ENCODE data around the gene ABLIM3. TPM values are rescaled to one million over a fixed set of nuclear protein-coding genes. Genes with fewer than 3 reads are reported as not detected.

Gene ABLIM3
- total RNA-seq, 1 experiment from 2014 or later: 12.9 TPM

GRCh38 chr5:149202910-149203451, 61.7 kb downstream of the ABLIM3 start:
- peaks cover 2% of the 10 kb centered on the region; the same call in 1 of the 2 replicates for H3K36me3 ChIP-seq (ENCODE audit: control insufficient read depth, insufficient read depth, low read length)
- no peak overlapping the region for H3K27ac ChIP-seq (ENCODE audit: low read length)
- H3K4me1 ChIP-seq (ENCODE audit: control insufficient read depth, insufficient read depth, low read length): no peaks in the 10 kb centered on the region
- no TSS peak for BruUV-seq (replicated peaks)
- ATAC-seq (no peak), DNase-seq (ENCODE audit: low read depth, low spot score) (no peak)
- no peak overlapping the region for H3K4me3 ChIP-seq (ENCODE audit: low read depth in 2 of 2, low read length in 2 of 2)
- ChIA-PET POLR2A (no interaction called here), CTCF (no interaction called here)
- H3K9me3 ChIP-seq (ENCODE audit: control insufficient read depth, insufficient read depth, low read depth, low read length): no peaks in the 10 kb centered on the region
- TF ChIP-seq TCF7L2 (IDR thresholded peaks at IDR 0.05; ENCODE audit: low read depth, low read length): no peak
- no peak for TF ChIP-seq POLR2AphosphoS5 (IDR thresholded peaks at IDR 0.05; ENCODE audit: low read depth, low read length)
- no peak for TF ChIP-seq CTCF (IDR thresholded peaks at IDR 0.05)
- TF ChIP-seq SIN3A (IDR thresholded peaks at IDR 0.05; ENCODE audit: borderline replicate concordance, insufficient read depth, low read depth, low read length): no peak
- TF ChIP-seq, protein P1, sequence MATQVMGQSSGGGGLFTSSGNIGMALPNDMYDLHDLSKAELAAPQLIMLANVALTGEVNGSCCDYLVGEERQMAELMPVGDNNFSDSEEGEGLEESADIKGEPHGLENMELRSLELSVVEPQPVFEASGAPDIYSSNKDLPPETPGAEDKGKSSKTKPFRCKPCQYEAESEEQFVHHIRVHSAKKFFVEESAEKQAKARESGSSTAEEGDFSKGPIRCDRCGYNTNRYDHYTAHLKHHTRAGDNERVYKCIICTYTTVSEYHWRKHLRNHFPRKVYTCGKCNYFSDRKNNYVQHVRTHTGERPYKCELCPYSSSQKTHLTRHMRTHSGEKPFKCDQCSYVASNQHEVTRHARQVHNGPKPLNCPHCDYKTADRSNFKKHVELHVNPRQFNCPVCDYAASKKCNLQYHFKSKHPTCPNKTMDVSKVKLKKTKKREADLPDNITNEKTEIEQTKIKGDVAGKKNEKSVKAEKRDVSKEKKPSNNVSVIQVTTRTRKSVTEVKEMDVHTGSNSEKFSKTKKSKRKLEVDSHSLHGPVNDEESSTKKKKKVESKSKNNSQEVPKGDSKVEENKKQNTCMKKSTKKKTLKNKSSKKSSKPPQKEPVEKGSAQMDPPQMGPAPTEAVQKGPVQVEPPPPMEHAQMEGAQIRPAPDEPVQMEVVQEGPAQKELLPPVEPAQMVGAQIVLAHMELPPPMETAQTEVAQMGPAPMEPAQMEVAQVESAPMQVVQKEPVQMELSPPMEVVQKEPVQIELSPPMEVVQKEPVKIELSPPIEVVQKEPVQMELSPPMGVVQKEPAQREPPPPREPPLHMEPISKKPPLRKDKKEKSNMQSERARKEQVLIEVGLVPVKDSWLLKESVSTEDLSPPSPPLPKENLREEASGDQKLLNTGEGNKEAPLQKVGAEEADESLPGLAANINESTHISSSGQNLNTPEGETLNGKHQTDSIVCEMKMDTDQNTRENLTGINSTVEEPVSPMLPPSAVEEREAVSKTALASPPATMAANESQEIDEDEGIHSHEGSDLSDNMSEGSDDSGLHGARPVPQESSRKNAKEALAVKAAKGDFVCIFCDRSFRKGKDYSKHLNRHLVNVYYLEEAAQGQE (IDR thresholded peaks at IDR 0.05; ENCODE audit: insufficient read depth in 1 of 2, low read depth in 2 of 2, low read length in 1 of 2): no peak
- intact Hi-C loops (cut with micrococcal nuclease; ENCODE audit: unreplicated experiment) (no loop called here), in situ Hi-C loops (cut with HindIII; ENCODE audit: low pct_unique_long_range_greater_than_20kb, low sequenced_read_pairs) (no loop called here)
- H3K27me3 ChIP-seq (ENCODE audit: control insufficient read depth, insufficient read depth, low read length): no peaks in the 10 kb centered on the region

DNA sequence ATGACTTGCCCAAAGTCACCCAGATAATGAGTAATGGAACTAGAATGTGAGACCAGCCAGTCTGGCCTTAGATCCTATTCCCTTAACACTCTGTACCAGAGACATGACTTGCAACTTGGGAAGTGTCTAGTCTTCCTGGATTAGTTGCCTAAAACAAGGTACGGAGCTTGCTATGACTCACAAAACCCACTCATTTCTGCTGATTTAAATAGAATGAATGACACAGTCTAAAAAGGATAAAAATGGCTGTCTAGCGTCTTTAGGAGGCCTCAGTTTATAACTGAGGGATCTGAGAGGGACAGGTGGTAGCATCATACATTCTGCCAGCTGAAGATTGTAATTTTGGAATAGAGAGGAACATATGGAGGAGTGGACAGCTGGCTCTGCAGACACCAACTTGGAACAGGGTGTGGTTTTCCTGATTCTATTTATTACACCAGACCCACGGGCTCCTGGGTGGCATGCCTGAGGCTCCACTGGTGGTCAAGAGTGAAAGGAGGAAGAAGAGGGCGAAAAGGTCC, 62.7 kb downstream of the ABLIM3 start:
- Histone ChIP-seq H3K4me3 (ENCODE audit: low read depth in 2 of 2, low read length in 2 of 2) (no peak overlapping the region), H3K27ac (ENCODE audit: low read length) (no peak overlapping the region), H3K27me3 (ENCODE audit: control insufficient read depth, insufficient read depth, low read length) (no peaks in the 10 kb centered on the region), H3K4me1 (ENCODE audit: control insufficient read depth, insufficient read depth, low read length) (no peaks in the 10 kb centered on the region), H3K9me3 (ENCODE audit: control insufficient read depth, insufficient read depth, low read depth, low read length) (no peaks in the 10 kb centered on the region), H3K36me3 (ENCODE audit: control insufficient read depth, insufficient read depth, low read length) (peaks cover 2% of the 10 kb centered on the region; the same call in 1 of the 2 replicates)
- ChIA-PET POLR2A (no interaction called here), CTCF (no interaction called here)
- intact Hi-C loops (cut with micrococcal nuclease; ENCODE audit: unreplicated experiment) (no loop called here), in situ Hi-C loops (cut with HindIII; ENCODE audit: low pct_unique_long_range_greater_than_20kb, low sequenced_read_pairs) (no loop called here)
- BruUV-seq (replicated peaks): no TSS peak
- no peak for DNase-seq (ENCODE audit: low read depth, low spot score)
- TF ChIP-seq CTCF (IDR thresholded peaks at IDR 0.05): no peak
- TF ChIP-seq, protein P1 (IDR thresholded peaks at IDR 0.05; ENCODE audit: insufficient read depth in 1 of 2, low read depth in 2 of 2, low read length in 1 of 2): no peak
- TF ChIP-seq POLR2AphosphoS5 (IDR thresholded peaks at IDR 0.05; ENCODE audit: low read depth, low read length): no peak
- no peak for TF ChIP-seq SIN3A (IDR thresholded peaks at IDR 0.05; ENCODE audit: borderline replicate concordance, insufficient read depth, low read depth, low read length)
- TF ChIP-seq TCF7L2 (IDR thresholded peaks at IDR 0.05; ENCODE audit: low read depth, low read length): no peak
- ATAC-seq: no peak

Measured in Panc1 (cell line).